HuH-7.5 (cell line): ENCODE measurements around the gene RAD18.

Source experiments
- DNase-seq: peaks from one replicate; pipeline ENCODE4 v3.0.0; 2011; ENCODE audit warnings: low spot score

The RAD18 gene

DNA sequence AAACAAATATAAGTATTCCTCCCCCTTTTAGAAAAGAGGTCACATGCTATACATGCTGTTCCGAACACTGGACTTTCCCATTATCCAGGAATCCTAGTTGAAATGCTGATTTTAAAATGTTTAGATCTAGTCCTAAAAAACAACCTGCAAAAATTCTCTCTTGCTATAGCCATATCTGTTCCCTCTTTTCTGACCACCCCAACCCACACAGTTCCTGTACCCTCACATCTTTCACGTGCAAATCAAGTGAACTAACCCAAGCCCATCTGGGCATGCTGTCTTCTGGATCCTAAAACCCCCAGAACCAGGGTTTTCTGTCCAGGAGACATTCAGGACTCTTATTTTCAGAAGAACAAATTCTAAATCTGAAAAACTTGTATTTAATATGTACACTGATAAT, 67.4 kb downstream of the RAD18 start:
- no peak for DNase-seq

DNA sequence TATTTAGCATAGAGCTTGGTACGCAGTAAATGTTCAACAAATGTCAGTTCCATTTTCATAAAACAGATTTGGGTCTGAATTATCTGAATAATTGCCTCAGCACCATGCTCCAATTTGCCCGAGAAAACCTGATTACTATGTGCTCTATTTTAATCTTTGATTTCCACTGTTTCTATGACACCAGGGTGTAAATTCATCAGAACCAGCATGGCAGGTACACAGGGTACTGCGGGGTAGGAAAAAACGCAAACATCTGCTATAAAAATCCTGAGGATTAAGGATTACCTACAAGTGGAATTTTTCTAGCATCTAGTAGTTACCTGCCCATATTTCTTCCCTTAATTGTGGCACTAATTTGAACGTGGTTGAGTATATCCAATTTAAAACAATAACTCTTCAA, 70.3 kb downstream of the RAD18 start:
- DNase-seq, result no peak

DNA sequence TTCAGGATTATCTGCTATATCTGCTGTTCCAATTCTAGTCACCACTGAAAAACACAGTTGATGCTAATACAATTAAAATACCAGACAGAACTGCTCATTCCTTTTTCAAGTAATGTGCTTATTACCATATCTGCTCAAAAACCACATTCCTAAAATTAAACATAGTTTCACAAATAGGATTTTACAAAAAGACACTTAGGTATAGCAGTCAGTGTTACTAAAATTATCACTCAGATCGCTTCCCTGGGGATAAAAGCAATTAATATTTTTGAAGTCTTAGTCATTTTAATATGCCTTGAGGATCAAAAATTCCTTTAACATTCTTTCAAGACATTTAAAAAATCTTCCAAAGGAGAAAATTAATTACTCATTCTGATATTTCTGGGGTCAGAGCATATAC, 71.5 kb downstream of the RAD18 start:
- DNase-seq, result no peak

DNA sequence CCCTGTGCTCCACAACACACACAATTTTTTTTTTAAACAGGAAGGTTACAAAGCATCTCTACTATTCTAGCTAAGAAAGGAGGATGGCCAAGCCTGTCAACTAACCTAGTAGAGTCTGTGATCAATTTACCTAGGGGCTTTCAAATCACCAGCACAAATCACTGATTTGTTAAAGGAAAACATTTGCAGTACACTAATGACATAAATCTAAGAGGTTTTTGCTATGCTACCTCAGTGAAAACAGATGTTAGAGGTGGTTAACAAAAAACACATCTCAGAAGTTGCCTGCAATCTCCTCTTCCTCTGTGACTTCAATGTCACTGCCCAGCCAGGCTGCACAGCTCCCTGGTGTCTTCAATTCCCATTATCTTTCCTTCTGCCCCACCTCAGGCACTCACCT, 72.0 kb downstream of the RAD18 start:
- DNase-seq, result no peak

DNA sequence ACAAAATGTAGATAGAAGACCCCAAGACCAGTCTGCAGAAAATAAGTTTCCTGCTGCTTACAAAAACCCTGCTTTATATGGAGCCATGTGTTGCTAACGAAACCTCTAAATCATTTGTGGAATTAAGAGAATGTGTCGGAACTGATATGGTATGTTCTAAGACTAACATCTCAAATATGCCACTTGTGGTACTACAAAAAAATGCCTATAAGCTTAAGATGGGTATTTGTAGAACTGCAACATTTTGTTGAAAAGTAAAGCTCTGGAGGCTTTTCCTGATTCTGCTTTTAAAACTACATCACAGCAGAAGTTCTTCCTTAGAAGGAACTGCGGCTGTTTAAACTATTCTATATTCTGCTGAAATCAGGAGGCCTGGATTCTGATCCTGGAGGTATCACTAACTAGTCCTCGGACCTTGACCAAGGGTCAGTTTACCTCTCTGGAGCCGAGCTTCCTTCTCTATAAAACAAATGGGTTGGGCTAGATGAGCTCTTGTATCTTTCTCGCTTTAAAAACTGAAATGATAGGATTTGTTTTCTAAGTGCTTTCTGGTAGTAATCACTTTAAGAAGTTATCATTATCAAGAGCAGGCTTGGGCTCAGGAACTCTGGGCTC, 74.9 kb downstream of the RAD18 start:
- DNase-seq, result no peak

DNA sequence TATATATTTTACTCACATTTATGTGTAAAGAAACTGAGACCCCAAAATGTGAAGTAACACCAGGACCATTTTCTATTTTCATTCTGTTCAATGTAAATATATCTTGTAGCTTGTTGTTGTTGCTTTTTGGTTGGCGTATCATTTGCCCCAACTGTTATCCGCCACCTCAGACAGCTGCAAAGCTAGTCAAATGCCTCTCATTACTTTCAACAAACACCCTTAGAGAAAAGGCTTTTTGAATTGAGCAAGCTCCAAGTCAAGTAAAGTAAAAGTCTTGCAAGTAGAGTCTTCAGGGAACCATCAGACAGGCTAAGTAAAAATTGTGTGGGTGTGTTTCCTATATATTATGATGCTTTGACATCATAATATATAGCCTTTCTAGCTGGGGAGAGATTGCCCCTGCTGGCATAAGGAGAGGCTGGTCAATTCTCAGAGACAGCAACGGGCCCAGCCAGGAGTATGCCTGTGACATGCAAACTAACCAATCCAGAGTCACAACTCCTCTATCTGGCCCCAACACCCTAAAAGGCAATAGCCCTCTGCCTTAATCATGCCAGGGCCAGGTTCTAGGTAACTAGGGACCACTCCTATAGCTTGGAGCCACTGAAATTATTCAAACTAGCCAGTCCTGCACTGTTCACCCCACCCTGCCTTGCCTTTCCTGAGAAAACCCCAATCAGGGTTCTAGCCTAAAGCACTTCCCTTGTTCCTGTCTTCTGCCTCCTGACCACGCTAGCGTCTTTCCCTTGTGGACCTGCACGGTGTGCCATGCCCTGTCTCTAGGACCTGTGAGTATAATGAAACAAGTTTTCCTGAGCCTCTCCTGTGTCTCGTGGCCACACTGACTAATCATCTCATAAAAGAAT, 75.6 kb downstream of the RAD18 start:
- DNase-seq, result no peak

DNA sequence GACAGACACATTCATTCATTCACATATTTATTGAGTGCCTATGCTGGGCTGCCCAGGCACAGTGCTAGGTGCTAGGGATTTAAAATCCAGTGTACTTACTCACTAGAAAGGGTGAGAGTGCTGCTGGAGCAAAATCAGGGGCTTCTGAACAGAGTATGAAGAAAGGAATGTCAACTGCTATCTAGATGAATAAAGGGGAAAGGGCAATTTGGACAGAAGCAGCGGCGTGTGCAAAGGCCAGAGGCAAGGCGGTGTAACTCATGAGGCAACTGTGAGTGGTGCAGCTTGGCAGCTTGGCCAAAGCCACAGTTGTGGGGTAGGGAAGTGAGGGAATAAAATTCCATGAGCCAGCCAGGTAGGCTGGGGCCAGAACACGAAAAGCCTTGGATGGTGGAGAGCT, 76.7 kb downstream of the RAD18 start:
- no peak for DNase-seq

DNA sequence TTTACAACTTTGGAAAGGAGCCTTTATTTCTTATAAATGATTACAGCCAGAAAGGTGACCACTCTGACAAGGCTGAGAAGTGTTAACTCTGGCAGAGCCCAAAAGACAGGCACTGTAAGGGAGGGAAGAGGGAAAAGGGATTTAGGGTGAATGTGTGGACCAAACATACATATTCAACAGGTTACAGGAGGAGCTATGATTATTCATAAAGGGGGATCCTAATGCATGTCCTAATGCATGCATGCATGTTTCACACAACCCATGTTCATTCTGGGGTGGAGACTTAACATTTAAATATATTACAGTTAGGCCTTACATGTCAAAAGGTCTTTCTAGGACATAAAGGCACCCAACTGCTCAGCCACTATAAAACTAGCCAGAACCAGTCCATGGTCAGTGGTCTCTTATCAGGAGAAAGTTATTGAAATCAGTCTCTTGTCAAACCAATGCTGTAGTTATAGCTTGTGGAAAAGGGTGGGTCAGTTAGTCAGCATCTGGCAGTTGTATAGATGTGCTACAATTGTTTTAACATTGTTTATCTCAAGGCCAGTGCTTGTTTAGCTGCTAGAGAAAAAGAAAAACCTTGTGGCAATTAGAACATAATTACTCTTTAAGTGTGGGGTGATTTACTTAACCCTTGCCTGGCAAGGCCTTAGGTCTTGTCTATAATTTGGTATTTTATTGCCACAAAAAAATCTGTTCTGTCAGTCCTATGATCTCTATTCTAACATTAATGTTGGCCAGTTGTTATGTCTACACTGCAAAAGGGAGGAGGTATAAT, 77.5 kb downstream of the RAD18 start:
- DNase-seq, result no peak

DNA sequence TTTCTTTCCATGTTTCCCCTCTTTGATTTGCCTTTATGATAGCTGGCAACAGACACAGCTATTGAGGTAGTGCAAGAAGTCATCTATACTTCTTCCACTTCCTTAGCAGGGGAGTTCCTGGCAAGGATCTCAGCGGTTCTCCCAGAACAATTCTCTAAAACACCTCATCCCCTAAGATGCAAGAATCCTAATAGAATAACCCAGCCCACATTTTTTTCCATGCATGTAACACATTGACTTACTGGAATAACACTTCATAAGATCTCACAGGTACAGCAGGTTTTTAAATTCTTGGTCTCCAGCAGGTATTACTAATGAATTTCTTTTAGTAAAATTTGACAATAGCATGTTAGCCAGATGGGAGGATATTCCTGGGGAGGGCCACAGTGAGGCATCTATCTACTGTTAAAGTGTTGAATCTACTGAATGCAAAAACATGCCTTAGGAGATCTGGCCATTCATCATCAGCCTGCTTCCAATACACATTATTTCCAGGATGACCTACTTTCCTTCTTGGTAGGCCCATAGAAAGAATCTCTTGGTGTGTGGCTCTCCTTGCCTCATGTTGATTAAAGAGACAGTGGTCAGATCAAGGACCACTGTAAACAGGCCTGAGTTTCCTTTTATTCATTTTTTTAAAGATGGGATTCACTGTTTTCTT, 78.5 kb downstream of the RAD18 start:
- DNase-seq, result no peak

DNA sequence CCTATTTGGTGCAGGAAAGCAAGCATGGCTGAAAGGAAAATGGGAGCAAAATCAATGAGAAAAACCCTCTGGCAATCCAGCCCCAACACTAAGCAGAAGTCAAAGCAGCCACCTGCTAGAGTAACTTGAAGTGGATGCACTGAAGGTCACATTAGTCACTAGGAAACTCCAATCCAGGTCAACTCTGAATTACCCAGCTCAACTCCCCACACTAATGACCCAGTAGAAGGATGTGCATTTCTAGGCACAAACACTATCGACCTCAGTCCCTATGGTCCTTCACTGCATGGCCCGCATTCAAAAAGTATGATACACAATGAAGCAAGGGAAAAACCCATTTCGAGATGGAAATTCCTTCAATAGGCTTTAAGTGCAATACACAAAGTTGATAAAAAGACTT, 80.6 kb downstream of the RAD18 start:
- DNase-seq, result no peak

DNA sequence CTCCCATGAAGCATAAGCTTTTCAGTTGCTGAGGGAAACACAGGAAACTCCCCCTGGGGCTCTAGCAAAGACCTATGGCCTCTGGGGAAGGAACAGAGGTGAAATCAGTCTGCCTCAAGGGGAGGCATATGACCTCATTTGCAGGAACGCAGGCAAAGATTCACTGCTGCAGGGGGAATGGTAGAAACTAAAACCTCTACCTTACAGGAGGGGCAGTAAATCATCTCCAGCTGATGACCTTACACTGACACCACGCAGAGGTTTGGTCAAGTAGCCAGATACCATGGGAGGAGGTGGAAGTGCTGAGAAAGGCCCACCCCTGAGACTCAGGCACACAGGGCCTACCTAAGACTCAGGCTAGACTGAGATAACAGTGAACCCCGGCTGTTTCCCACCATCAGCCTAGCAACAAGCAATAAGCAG, 81.1 kb downstream of the RAD18 start:
- DNase-seq, result no peak

DNA sequence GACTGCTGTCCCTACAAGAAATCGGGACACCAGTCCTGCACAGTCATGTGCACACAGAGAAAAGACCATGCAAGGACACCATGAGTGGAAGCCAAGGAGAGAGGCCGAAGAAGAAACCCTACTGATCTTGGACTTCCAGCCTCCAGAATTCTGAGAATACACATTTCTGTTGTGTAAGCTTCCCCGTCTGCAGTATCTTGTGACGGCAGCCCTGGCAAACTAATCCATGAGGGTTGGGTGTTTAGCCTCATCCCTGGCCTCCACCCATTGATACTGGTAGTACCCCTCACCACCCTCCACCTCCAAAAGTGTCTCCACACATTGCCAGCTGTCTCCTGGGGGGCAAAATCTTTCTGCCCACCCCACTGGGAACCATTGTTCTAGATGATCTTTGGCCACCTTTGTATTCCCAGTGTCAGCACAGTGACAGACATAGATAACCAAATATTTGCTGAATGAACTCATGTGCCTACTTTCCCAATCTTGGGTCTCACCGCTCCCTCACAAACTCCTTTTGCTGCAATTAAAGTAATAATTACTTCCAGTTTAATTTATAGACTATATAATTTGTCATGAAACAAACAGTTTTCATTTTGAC, 83.8 kb downstream of the RAD18 start:
- peak; percentile 43 for DNase-seq

DNA sequence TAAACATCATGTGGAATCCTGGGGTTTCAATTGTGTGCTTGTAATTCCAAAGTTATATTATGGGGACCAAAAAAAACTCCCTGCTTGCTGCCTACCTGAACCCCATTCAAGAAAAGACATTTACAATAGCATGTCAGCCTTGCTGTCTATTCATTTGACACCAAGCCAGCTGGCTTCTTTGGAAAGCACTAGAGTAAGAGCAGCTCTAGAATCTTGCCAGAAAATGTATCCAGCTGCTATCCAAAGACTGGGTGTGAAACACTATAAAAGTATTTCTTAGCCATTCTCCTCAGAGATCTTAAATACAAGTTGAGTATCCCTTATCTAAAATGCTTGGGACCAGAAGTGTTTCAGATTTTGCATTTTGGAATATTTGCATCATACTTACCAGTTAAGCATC, 87.4 kb downstream of the RAD18 start:
- no peak for DNase-seq

DNA sequence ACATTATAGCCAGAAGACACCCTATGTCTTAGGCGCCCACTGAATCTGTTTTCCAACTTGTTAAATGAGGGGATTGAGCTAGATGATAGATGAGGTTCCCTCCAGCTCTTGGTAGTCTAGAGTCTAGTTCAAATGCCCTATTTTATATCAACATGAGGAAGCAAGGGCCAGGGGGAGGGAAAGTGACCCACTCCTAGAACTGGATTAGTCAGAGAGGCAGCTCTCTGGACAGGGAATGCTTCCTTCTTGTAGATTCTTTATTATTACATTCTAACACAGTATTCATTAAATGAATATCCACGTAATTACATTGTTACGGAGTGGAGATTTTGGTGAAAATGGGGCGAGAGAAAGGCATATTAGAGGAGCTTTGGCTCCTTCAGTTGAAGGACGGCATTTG, 89.5 kb downstream of the RAD18 start:
- no peak for DNase-seq

DNA sequence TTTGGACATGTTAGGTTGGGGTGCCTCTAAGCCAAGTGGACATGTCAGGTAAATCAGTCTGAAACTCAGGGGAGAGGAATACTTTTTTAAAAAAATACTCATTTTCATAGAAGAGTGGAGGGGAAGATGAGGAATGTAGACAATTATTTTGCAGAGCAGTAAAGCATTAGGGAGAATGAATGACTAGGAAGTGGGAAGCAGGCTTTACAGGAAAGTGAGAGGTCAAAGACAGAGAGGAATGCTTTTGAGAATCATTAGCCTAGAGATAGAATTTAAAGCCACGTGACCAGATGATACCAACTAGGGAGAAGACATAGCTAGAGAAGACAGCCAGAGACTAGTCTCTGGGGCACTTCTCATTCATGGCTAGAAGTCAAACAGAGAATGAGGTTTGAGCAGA, 91.0 kb downstream of the RAD18 start:
- no peak for DNase-seq

DNA sequence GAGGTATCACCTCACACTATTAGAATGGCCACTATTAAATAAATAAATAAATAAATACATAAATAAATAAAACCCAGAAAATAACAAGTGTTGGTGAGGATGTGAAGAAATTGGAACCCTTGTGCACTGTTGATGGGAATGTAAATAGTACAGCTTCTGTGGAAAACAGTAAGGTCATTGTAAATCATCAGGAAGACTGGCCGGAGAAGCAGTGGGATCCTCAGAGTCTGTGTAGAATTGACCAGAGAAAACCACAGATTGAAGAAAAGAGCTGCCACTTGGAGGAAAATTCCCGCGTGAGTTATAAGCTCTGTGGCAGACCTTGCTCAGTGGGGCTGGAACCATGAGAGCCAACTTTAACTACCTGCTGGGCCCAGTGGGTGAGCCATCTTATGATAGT, 92.0 kb downstream of the RAD18 start:
- no peak for DNase-seq

DNA sequence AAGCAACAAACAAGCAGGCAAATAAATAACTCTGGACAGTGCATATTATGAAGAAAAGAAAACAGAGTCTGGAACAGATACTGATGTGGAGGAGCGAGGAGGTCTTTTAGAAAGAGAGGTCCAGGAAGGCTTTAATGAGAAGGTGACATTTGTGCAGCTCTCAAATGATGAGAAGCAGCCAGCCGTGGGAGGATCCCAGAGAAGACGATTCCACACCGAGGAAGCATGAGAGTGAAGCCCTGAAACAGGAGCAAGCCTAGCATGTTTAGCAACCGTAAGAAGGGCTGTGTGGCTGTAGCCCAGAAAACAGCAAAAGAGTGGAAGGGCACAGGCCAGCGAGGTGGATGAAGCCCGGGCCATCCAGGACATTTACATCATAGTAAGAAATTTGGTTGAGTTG, 93.1 kb downstream of the RAD18 start:
- DNase-seq, result no peak

DNA sequence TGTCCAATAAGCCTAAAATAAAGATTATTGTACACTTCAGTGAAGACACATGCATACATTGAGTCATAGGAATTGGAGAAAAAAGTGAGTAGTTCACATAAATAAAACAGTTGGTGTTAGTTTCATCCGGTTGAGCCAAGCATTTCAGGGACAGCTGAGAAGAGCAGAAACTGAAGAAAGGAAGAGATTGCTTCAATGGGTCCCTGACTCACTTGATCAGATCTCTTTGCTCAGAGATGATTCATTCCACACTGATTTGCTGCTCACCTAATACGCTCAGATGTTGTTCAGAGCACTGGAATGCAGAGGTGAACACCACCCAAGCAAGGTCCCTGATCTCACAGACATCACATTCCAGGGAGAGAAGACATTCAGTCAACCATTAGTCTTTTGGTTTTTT, 93.7 kb downstream of the RAD18 start:
- peak; percentile 53 for DNase-seq

DNA sequence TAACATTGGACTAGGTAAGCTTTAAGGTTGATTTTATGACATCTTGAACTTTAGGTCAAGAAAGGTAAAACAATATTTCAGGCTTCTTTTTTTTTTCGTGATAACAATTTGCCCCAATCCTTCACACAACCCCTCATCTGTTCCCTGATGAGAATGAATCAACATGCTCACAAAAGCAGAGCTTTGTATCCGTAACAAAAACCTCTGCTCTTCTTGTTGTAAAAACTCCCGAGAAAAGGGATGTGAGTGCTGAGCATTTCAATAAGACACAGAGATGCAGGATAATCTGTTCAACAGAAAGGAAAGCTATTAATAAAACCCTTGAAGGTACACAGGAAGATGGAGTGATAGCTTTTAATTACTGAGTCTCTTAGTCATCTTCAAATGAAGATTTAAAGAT, 94.3 kb downstream of the RAD18 start:
- no peak for DNase-seq

DNA sequence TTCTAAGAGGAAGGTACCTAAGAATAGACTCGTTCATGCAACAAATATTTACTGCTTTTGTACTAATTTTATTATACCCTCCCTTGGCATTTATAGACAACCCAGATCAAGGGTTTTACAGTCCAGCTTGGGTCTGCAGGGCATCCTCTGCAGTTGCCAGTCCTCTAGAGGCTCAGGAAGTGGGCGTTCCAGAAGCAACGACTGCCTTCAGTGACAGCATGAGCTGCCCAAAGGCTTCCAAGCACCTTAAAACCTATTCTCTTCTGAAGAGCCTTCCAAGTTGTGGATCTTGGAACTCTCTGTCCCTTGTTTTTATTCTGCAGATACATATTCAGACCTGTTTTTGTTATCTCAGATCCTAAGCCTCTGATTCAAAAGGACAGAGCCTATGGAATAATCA, 95.6 kb downstream of the RAD18 start:
- DNase-seq, result no peak

DNA sequence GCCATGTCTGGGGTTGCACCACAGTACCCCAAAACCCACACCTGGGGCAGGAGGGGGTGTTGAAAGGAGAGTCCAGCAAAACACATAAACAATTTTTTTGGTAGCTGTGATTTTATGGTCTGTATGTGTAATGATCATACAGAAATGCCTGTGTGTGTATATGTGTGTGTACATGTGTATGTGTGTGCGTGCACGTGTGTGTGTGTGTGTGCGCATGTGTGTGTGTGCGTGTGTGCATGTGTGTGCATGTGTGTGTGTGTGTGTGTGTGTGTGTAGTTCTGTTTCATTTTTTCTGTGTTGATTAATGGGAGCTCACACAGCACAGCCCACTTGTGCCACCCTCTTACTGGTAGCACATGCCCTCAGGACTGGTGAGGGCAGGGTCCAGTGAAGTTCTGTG, 97.6 kb downstream of the RAD18 start:
- no peak for DNase-seq
